HG03378 (cell line): ENCODE results near the gene PCDHB12.

Experiments
- ATAC-seq: cut with Tn5 transposase; IDR thresholded peaks from one replicate; pipeline ENCODE4 v1.9.1; 2021; ENCODE audit warnings: mild to moderate bottlenecking, moderate library complexity; ENCODE audit not compliant: unreplicated experiment

The PCDHB12 gene

DNA sequence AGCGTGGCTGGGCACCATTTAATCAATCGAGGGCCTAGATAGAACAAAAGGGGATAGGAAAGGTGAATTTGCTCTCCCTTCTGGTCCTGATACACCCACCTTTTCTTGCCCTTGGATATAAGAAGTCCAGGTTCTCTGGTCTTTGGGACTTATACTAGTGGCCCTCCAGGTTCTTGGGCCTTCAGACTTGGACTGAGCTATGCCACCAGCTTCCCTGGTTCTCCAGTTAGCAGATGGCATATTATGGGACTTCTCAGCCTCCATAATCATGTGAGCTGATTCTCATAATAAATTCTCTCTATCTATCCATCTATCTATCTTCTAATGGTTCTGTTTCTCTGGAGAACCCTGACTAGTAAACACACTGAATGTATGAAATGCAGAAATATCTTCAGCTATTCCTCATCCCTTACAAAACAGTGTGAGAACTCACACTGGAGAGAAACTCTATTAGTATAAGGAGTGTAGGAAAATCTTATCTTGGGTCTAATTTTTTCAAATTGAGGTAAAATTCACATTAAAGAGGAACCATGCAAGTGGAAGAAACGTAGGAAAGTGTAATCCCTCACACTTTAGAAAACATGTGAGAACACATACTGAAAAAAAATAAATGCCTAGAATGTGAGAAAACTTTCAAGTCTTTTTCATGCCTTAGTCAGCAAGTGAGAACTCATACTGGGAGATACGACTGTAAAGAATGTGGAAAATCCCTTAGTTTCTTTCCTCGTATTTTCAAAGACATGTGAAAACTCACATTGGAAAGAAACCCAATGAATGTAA lies 52.1 kb downstream of the PCDHB12 start:
- ATAC-seq, result no peak

DNA sequence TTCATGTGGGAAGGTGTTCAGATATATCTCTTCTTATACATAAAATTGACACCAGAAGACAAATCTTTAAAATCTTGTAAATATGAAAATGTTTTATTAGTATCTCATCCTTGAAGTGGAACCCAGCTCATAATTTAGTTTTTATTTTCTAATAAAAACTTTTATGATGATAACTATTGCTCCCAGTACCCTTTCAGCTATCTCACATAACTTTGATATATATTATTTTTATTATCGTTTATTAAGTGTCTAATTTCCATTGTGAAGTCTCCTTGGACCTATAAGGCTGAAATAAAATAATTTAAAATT lies 52.7 kb downstream of the PCDHB12 start:
- ATAC-seq, result no peak
